Activated T-cell treated with anti-CD3 and anti-CD28 coated beads for 1 hour (primary cell): Measurements from ENCODE around the gene CDH13.

Experiments used
- DNase-seq: peaks from one replicate; pipeline ENCODE4 v3.0.0-alpha.2; 2020; ENCODE audit warnings: low read depth

Gene CDH13

GRCh38 chr16:83307594-83307992 lies 680.8 kb downstream of the CDH13 start:
- no peak for DNase-seq

- DNase-seq: no peak
Measured at GRCh38 chr16:83308414-83308813, 681.6 kb downstream of the CDH13 start.

GRCh38 chr16:83310816-83311215 lies 684.0 kb downstream of the CDH13 start:
- DNase-seq: no peak

GRCh38 chr16:83312015-83312717 lies 685.4 kb downstream of the CDH13 start:
- no peak for DNase-seq

- no peak for DNase-seq
Measured at GRCh38 chr16:83312718-83313245, 686.0 kb downstream of the CDH13 start.

- DNase-seq: no peak
Measured at GRCh38 chr16:83315271-83315670, 688.5 kb downstream of the CDH13 start.

GRCh38 chr16:83316458-83316857 lies 689.7 kb downstream of the CDH13 start:
- DNase-seq: no peak

- DNase-seq: no peak
Measured at GRCh38 chr16:83318390-83318789, 691.6 kb downstream of the CDH13 start.

GRCh38 chr16:83328936-83329335 lies 702.2 kb downstream of the CDH13 start:
- no peak for DNase-seq

GRCh38 chr16:83329441-83329840 lies 702.7 kb downstream of the CDH13 start:
- DNase-seq: no peak

- DNase-seq: no peak
Measured at GRCh38 chr16:83330251-83330650, 703.5 kb downstream of the CDH13 start.

- no peak for DNase-seq
Measured at GRCh38 chr16:83335076-83335475, 708.3 kb downstream of the CDH13 start.

GRCh38 chr16:83336603-83337002 lies 709.8 kb downstream of the CDH13 start:
- no peak for DNase-seq

GRCh38 chr16:83338138-83338537 lies 711.4 kb downstream of the CDH13 start:
- no peak for DNase-seq

- no peak for DNase-seq
Measured at GRCh38 chr16:83338941-83339340, 712.2 kb downstream of the CDH13 start.

- DNase-seq: no peak
Measured at GRCh38 chr16:83343935-83344366, 717.2 kb downstream of the CDH13 start.

- DNase-seq: no peak
Measured at GRCh38 chr16:83345846-83346640, 719.3 kb downstream of the CDH13 start.

GRCh38 chr16:83348991-83349390 lies 722.2 kb downstream of the CDH13 start:
- DNase-seq: no peak

- DNase-seq: no peak
Measured at GRCh38 chr16:83350481-83350880, 723.7 kb downstream of the CDH13 start.

- DNase-seq: no peak
Measured at GRCh38 chr16:83351846-83352245, 725.1 kb downstream of the CDH13 start.

- no peak for DNase-seq
Measured at GRCh38 chr16:83353241-83353640, 726.5 kb downstream of the CDH13 start.

- no peak for DNase-seq
Measured at GRCh38 chr16:83354015-83354414, 727.2 kb downstream of the CDH13 start.

- no peak for DNase-seq
Measured at GRCh38 chr16:83355570-83356218, 728.9 kb downstream of the CDH13 start.
